H9 (cell line): ENCODE results near the gene GCG. TPM values are rescaled to one million over a fixed set of nuclear protein-coding genes. Genes with fewer than 3 reads are reported as not detected.

Source experiments
- DNase-seq: peaks from one replicate; pipeline ENCODE4 v3.0.0-alpha.2; 2017
- H2AFZ ChIP-seq: one replicate; pipeline ENCODE4 v1.6.1; 2013; ENCODE audit warnings: mild to moderate bottlenecking, low read length, control low read depth, moderate library complexity
- H2AK5ac ChIP-seq: 2 replicates; pipeline ENCODE4 v1.6.1; 2013; ENCODE audit warnings: low read length, control low read depth, mixed read lengths; ENCODE audit not compliant: insufficient read length
- H2BK120ac ChIP-seq: one replicate; pipeline ENCODE4 v1.6.1; 2013; ENCODE audit warnings: low read depth, mild to moderate bottlenecking, low read length, control low read depth, inconsistent platforms; ENCODE audit not compliant: poor library complexity, severe bottlenecking
- H2BK12ac ChIP-seq: 2 replicates; pipeline ENCODE4 v1.6.1; 2013; ENCODE audit warnings: low read length, control low read depth, mixed read lengths, low read depth; ENCODE audit not compliant: insufficient read length
- H2BK15ac ChIP-seq: 2 replicates; pipeline ENCODE4 v1.6.1; 2013; ENCODE audit warnings: low read depth, low read length, control low read depth
- H2BK20ac ChIP-seq: one replicate; pipeline ENCODE4 v1.6.1; 2013; ENCODE audit warnings: low read depth, mild to moderate bottlenecking, low read length, control low read depth, inconsistent platforms; ENCODE audit not compliant: poor library complexity, severe bottlenecking
- H2BK5ac ChIP-seq: 2 replicates; pipeline ENCODE4 v1.6.1; 2013; ENCODE audit warnings: low read length, control low read depth, mixed read lengths; ENCODE audit not compliant: insufficient read length
- H3K14ac ChIP-seq: 2 replicates; pipeline ENCODE4 v1.6.1; 2013; ENCODE audit warnings: low read length, control low read depth; ENCODE audit not compliant: insufficient read depth
- H3K18ac ChIP-seq: 2 replicates; pipeline ENCODE4 v1.6.1; 2013; ENCODE audit warnings: low read depth, mild to moderate bottlenecking, mixed read lengths, low read length, control low read depth; ENCODE audit not compliant: insufficient read length
- H3K23ac ChIP-seq: 2 replicates; pipeline ENCODE4 v1.6.1; 2013; ENCODE audit warnings: low read length, control low read depth, mixed read lengths, low read depth; ENCODE audit not compliant: insufficient read length
- H3K23me2 ChIP-seq: 2 replicates; pipeline ENCODE4 v1.6.1; 2013; ENCODE audit warnings: low read depth, mild to moderate bottlenecking, mixed read lengths, low read length, control low read depth; ENCODE audit not compliant: insufficient read length, poor library complexity, severe bottlenecking
- H3K27ac ChIP-seq: 2 replicates; pipeline ENCODE4 v1.5.1; 2013; ENCODE audit warnings: low read length, control low read depth, mixed read lengths, low read depth; ENCODE audit not compliant: insufficient read length
- H3K27me3 ChIP-seq: 2 replicates; pipeline ENCODE4 v1.6.1; 2013; ENCODE audit warnings: low read length, control low read depth, inconsistent platforms; ENCODE audit not compliant: insufficient read depth
- H3K4ac ChIP-seq: 2 replicates; pipeline ENCODE4 v1.6.1; 2013; ENCODE audit warnings: low read depth, mild to moderate bottlenecking, control low read depth, inconsistent platforms, low read length, moderate library complexity
- H3K4me1 ChIP-seq: 2 replicates; pipeline ENCODE4 v1.6.1; 2013; ENCODE audit warnings: low read length, control low read depth, inconsistent platforms; ENCODE audit not compliant: insufficient read depth
- H3K4me2 ChIP-seq: 2 replicates; pipeline ENCODE4 v1.6.1; 2013; ENCODE audit warnings: low read length, control low read depth, mixed read lengths; ENCODE audit not compliant: insufficient read length, insufficient read depth
- H3K56ac ChIP-seq: 2 replicates; pipeline ENCODE4 v1.6.1; 2013; ENCODE audit warnings: low read depth, mild to moderate bottlenecking, mixed read lengths, low read length, control low read depth; ENCODE audit not compliant: insufficient read length
- H3K79me1 ChIP-seq: 2 replicates; pipeline ENCODE4 v1.6.1; 2013; ENCODE audit warnings: low read depth, mild to moderate bottlenecking, moderate library complexity, low read length, control low read depth, inconsistent platforms; ENCODE audit not compliant: insufficient read depth, poor library complexity, severe bottlenecking
- H3K79me2 ChIP-seq: 2 replicates; pipeline ENCODE4 v1.6.1; 2013; ENCODE audit warnings: low read length, control low read depth, inconsistent platforms; ENCODE audit not compliant: insufficient read depth
- H3K9ac ChIP-seq: 2 replicates; pipeline ENCODE4 v1.6.1; 2013; ENCODE audit warnings: low read length, control low read depth, mixed read lengths; ENCODE audit not compliant: insufficient read length; ENCODE audit errors: extremely low read depth
- H3K9me3 ChIP-seq: one replicate; pipeline ENCODE4 v1.6.1; 2013; ENCODE audit warnings: low read depth, low read length, inconsistent platforms; ENCODE audit not compliant: control insufficient read depth
- H3T11ph ChIP-seq: one replicate; pipeline ENCODE4 v1.6.1; 2013; ENCODE audit warnings: mild to moderate bottlenecking, low read length, control low read depth, inconsistent platforms
- H4K20me1 ChIP-seq: one replicate; pipeline ENCODE4 v1.6.1; 2013; ENCODE audit not compliant: control insufficient read depth, insufficient read length, insufficient read depth
- H4K5ac ChIP-seq: 2 replicates; pipeline ENCODE4 v1.6.1; 2013; ENCODE audit warnings: low read depth, mild to moderate bottlenecking, mixed read lengths, low read length, control low read depth; ENCODE audit not compliant: insufficient read length
- H4K8ac ChIP-seq: replicated peaks from 2 replicates; pipeline ENCODE4 v1.6.1; 2013; ENCODE audit warnings: low read length, control low read depth, mixed read lengths, low read depth; ENCODE audit not compliant: insufficient read length
- H4K91ac ChIP-seq: 2 replicates; pipeline ENCODE4 v1.6.1; 2013; ENCODE audit warnings: low read depth, mild to moderate bottlenecking, moderate library complexity, mixed read lengths, low read length, control low read depth; ENCODE audit not compliant: insufficient read length
- H3K27ac Mint-ChIP-seq, 3 experiments: 2 replicates in 2 of 3; 3 replicates in 1 of 3; pipeline ENCODE4 v1.8.0; 2020 to 2021; ENCODE audit warnings: mixed read lengths in 3 of 3, mild to moderate bottlenecking in 1 of 3, moderate library complexity in 1 of 3
- H3K27me3 Mint-ChIP-seq: 2 replicates; pipeline ENCODE4 v1.8.0; 2021; ENCODE audit warnings: low read depth, mild to moderate bottlenecking, moderate library complexity, mixed read lengths
- H3K36me3 Mint-ChIP-seq, 3 experiments: 2 replicates in 2 of 3; 3 replicates in 1 of 3; pipeline ENCODE4 v1.8.0; 2020 to 2021; ENCODE audit warnings: low read depth in 3 of 3, mixed read lengths in 3 of 3; ENCODE audit not compliant: insufficient read depth in 1 of 3
- H3K4me1 Mint-ChIP-seq, 2 experiments: 2 replicates each; pipeline ENCODE4 v1.8.0; 2020; ENCODE audit warnings: mixed read lengths in 2 of 2
- H3K4me3 Mint-ChIP-seq, 2 experiments: 2 replicates in 1 of 2; 3 replicates in 1 of 2; pipeline ENCODE4 v1.8.0; 2020 to 2021; ENCODE audit warnings: mild to moderate bottlenecking in 2 of 2, mixed read lengths in 2 of 2, moderate library complexity in 1 of 2
- H3K9me3 Mint-ChIP-seq, 2 experiments: 2 replicates in 1 of 2; 3 replicates in 1 of 2; pipeline ENCODE4 v1.8.0; 2020; ENCODE audit warnings: mild to moderate bottlenecking in 2 of 2, mixed read lengths in 2 of 2, moderate library complexity in 1 of 2
- WGBS: extraction: QIAGEN DNeasy Blood & Tissue Kit; methylation state at CpG from one replicate; pipeline ENCODE4 v1.1.7; 2013; ENCODE audit warnings: missing lambda C conversion rate, low lambda C conversion rate, mixed read lengths; ENCODE audit not compliant: insufficient read length; ENCODE audit errors: extremely low coverage; 5-methylcytosine and 5-hydroxymethylcytosine counted together
- total RNA-seq: library from RNA; stranded (reverse); gene quantifications from 2 replicates; pipeline ENCODE4 v1.2.1, GENCODE V29; 2021
- TF ChIP-seq, protein P1 (sequence below): fragments of 200-600 bp; sonication (generic); conservative IDR thresholded peaks from 3 replicates; pipeline ENCODE4 v1.8.0; 2021; ENCODE audit warnings: antibody characterized with exemption, mild to moderate bottlenecking

Gene GCG
- total RNA-seq, 1 experiment from 2014 or later = not detected

DNA sequence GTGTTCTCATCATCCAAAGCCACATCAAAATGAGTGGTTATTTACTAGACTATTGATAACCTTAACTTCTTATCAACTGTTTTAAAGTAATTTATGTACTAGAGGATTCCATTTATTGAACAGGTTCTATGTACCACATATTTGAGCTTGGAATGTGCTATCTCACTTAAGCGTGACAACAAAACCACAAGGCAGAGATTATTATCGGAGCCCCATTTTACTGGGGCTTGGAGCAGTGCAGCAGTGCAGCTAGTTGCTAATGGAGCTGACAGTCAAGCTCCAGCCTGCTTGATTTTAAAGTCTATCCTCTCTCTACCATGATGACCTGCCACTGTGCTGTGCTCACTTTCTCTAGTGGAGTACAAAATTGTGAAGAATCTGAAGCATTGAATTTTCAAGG lies 24.6 kb downstream of the GCG start:
- no peaks in the 10 kb centered on the region for H3K27me3 ChIP-seq
- Mint-ChIP-seq H3K9me3 (peaks cover 0 to 4% of the 10 kb centered on the region in 2 experiments; a peak in 1 of 5 replicates), H3K4me1 (no peaks in the 10 kb centered on the region), H3K36me3 (no peaks in the 10 kb centered on the region), H3K27ac (no peak overlapping the region), H3K27me3 (no peaks in the 10 kb centered on the region), H3K4me3 (no peak overlapping the region)
- H4K20me1 ChIP-seq = no peaks in the 10 kb centered on the region
- no peak overlapping the region for H2AK5ac ChIP-seq
- H3K4me2 ChIP-seq = no peak overlapping the region
- no peak overlapping the region for H3T11ph ChIP-seq
- H4K91ac ChIP-seq = no peak overlapping the region
- H2BK5ac ChIP-seq = no peak overlapping the region
- H3K14ac ChIP-seq = no peak overlapping the region
- H3K9me3 ChIP-seq = no peaks in the 10 kb centered on the region
- H2BK120ac ChIP-seq = no peak overlapping the region
- TF ChIP-seq, protein P1, sequence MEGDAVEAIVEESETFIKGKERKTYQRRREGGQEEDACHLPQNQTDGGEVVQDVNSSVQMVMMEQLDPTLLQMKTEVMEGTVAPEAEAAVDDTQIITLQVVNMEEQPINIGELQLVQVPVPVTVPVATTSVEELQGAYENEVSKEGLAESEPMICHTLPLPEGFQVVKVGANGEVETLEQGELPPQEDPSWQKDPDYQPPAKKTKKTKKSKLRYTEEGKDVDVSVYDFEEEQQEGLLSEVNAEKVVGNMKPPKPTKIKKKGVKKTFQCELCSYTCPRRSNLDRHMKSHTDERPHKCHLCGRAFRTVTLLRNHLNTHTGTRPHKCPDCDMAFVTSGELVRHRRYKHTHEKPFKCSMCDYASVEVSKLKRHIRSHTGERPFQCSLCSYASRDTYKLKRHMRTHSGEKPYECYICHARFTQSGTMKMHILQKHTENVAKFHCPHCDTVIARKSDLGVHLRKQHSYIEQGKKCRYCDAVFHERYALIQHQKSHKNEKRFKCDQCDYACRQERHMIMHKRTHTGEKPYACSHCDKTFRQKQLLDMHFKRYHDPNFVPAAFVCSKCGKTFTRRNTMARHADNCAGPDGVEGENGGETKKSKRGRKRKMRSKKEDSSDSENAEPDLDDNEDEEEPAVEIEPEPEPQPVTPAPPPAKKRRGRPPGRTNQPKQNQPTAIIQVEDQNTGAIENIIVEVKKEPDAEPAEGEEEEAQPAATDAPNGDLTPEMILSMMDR = no peak
- no peak overlapping the region for H3K4ac ChIP-seq
- H2BK12ac ChIP-seq = no peak overlapping the region
- H2BK20ac ChIP-seq = no peak overlapping the region
- H3K23me2 ChIP-seq = no peaks in the 10 kb centered on the region
- no CpG with 5 or more reads among the region's 2 CpGs for WGBS
- no peak overlapping the region for H3K18ac ChIP-seq
- no peak overlapping the region for H2BK15ac ChIP-seq
- H3K79me2 ChIP-seq = no peaks in the 10 kb centered on the region
- H3K56ac ChIP-seq = no peak overlapping the region
- DNase-seq = no peak
- no peak overlapping the region for H2AFZ ChIP-seq
- H4K5ac ChIP-seq = no peak overlapping the region
- H3K23ac ChIP-seq = no peak overlapping the region
- no peak overlapping the region for H3K27ac ChIP-seq
- no peak overlapping the region for H4K8ac ChIP-seq
- no peaks in the 10 kb centered on the region for H3K4me1 ChIP-seq
- H3K79me1 ChIP-seq = no peaks in the 10 kb centered on the region
- H3K9ac ChIP-seq = no peak overlapping the region
